GM12878 (cell line): Measurements from ENCODE around the gene SNRPB2. TPM values are rescaled to one million over a fixed set of nuclear protein-coding genes. Genes with fewer than 3 reads are reported as not detected.

Experiments used
- ATAC-seq: fragments of 200-7000 bp; cut with Tn5 transposase; 3 replicates; pipeline ENCODE4 v1.9.1; 2020; ENCODE audit warnings: mild to moderate bottlenecking, moderate library complexity
- BruUV-seq: library from RNA; stranded (reverse); fragments of 400-500 nt; replicated peaks from 2 replicates; lab custom pipeline; 2021; lab: Mats Ljungman, UMichigan
- CTCF ChIA-PET: fragments of 300-600 bp; sonication (Branson Sonifier 250); formaldehyde crosslinking; extraction: SDS; loops from one replicate; lab custom pipeline; 2021; ENCODE audit warnings: inconsistent platforms; lab: Yijun Ruan, JAX
- POLR2A ChIA-PET: fragments of 350-600 bp; formaldehyde crosslinking; extraction: SDS; loops from one replicate; lab custom pipeline; 2021; ENCODE audit warnings: inconsistent platforms; lab: Charles Lee
- RAD21 ChIA-PET: fragments of 300-600 bp; sonication (Branson Sonifier 250); formaldehyde crosslinking; loops from one replicate; lab custom pipeline; 2023; ENCODE audit warnings: antibody characterized with exemption; ENCODE audit not compliant: unreplicated experiment; lab: Charles Lee
- SMC1A ChIA-PET: fragments of 300-600 bp; sonication (Branson Sonifier 250); formaldehyde crosslinking; loops from one replicate; lab custom pipeline; 2023; ENCODE audit not compliant: unreplicated experiment, uncharacterized antibody; lab: Charles Lee
- DNase-seq: peaks from one replicate; pipeline ENCODE4 v3.0.0-alpha.2; 2011; ENCODE audit warnings: low read depth, low spot score
- FAIRE-seq: peaks from 3 replicates; lab custom pipeline; 2011; peaks lifted over from hg19 to GRCh38; lab: Jason Lieb, UNC
- H2AFZ ChIP-seq: 2 replicates; pipeline ENCODE4 v1.6.0; 2011; ENCODE audit warnings: low read depth, low read length, control low read depth; ENCODE audit not compliant: control insufficient read depth
- H3K27ac ChIP-seq: 2 replicates; pipeline ENCODE4 v1.5.1; 2011; ENCODE audit warnings: control low read depth; ENCODE audit not compliant: control insufficient read depth, insufficient read depth
- H3K27me3 ChIP-seq, 2 experiments: replicated peaks in 1 of 2; 2 replicates each; pipeline versions ENCODE4 v1.6.0 to v1.6.1; 2011; ENCODE audit warnings: low read length in 1 of 2; ENCODE audit not compliant: control insufficient read depth in 2 of 2, insufficient read depth in 2 of 2
- H3K36me3 ChIP-seq, 2 experiments: 2 replicates each; pipeline ENCODE4 v1.5.1; 2011; ENCODE audit warnings: low read length in 1 of 2; ENCODE audit not compliant: control insufficient read depth in 2 of 2, insufficient read depth in 2 of 2
- H3K4me1 ChIP-seq: 2 replicates; pipeline ENCODE4 v1.6.1; 2011; ENCODE audit warnings: mild to moderate bottlenecking, low read length, moderate library complexity, mixed read lengths; ENCODE audit not compliant: control insufficient read depth, insufficient read depth
- H3K4me2 ChIP-seq: 2 replicates; pipeline ENCODE4 v1.6.0; 2011; ENCODE audit warnings: control low read depth; ENCODE audit not compliant: control insufficient read depth, insufficient read depth
- H3K4me3 ChIP-seq: fragments of 200-600 bp; sonication (generic); 2 replicates; pipeline ENCODE4 v1.5.1; 2016
- H3K79me2 ChIP-seq: 2 replicates; pipeline ENCODE4 v1.6.0; 2011; ENCODE audit warnings: low read length; ENCODE audit not compliant: control insufficient read depth, insufficient read depth
- H3K9ac ChIP-seq: 2 replicates; pipeline ENCODE4 v1.8.0; 2011; ENCODE audit warnings: low read length, control low read depth, mixed read lengths; ENCODE audit not compliant: control insufficient read depth, insufficient read depth
- H3K9me3 ChIP-seq: replicated peaks from 3 replicates; pipeline ENCODE4 v1.5.1; 2011; ENCODE audit warnings: mild to moderate bottlenecking, low read length; ENCODE audit not compliant: control insufficient read depth, insufficient read depth
- H4K20me1 ChIP-seq: 2 replicates; pipeline ENCODE4 v1.6.0; 2011; ENCODE audit not compliant: control insufficient read depth, insufficient read depth
- FOXM1 ChIP-seq: IDR thresholded peaks from 2 replicates; pipeline ENCODE4 v1.6.1; 2012; ENCODE audit warnings: low read depth, mild to moderate bottlenecking, inconsistent platforms, low read length, moderate library complexity
- IKZF1 ChIP-seq: fragments of 450-650 bp; conservative IDR thresholded peaks from 2 replicates; pipeline ENCODE4 v1.6.1; 2017; ENCODE audit warnings: antibody characterized with exemption, mild to moderate bottlenecking
- KAT2A ChIP-seq: conservative IDR thresholded peaks from 2 replicates; pipeline ENCODE4 v1.6.1; 2011; ENCODE audit warnings: low read depth, low read length; ENCODE audit not compliant: control insufficient read depth
- MEF2A ChIP-seq: IDR thresholded peaks from 2 replicates; pipeline ENCODE4 v1.6.1; 2011; ENCODE audit warnings: low read depth, mild to moderate bottlenecking, low read length, moderate library complexity; ENCODE audit not compliant: insufficient read depth
- NR2C2 ChIP-seq: IDR thresholded peaks from 2 replicates; pipeline ENCODE4 v1.6.1; 2011; ENCODE audit warnings: borderline replicate concordance, low read depth; ENCODE audit not compliant: control insufficient read depth, insufficient read length
- SP1 ChIP-seq: IDR thresholded peaks from one replicate; pipeline ENCODE4 v1.6.1; 2011; ENCODE audit warnings: low read depth, low read length
- TCF7 ChIP-seq: IDR thresholded peaks from 2 replicates; pipeline ENCODE4 v1.6.1; 2014; ENCODE audit warnings: antibody characterized with exemption, borderline replicate concordance
- WGBS: methylation state at CpG from one replicate; pipeline ENCODE4 v1.1.6; 2016; ENCODE audit warnings: low lambda C conversion rate; ENCODE audit not compliant: insufficient replicate concordance, insufficient coverage; ENCODE audit errors: missing lambda C conversion rate; 5-methylcytosine and 5-hydroxymethylcytosine counted together
- in situ Hi-C: fragments of 300-500 bp; cut with MboI; formaldehyde crosslinking; loops from 9 replicates; pipeline ENCODE4 v1.14.3; 2018; ENCODE audit warnings: mixed read lengths
- intact Hi-C: fragments of 100-400 bp; cut with micrococcal nuclease; formaldehyde crosslinking; loops from one replicate; pipeline ENCODE4 v1.14.2; 2022; ENCODE audit not compliant: unreplicated experiment
- polyA plus RNA-seq, 11 experiments: library from polyadenylated mRNA; depleted of rRNA in 4 of 11; unstranded in 6 of 11; stranded (reverse) in 5 of 11; fragments of >200 nt; fragmentation: Nextera tagmentation in 4 of 11; fragmentation: Illumina TruSeq in 1 of 11; extraction: Ambion mirVana in 4 of 11; extraction: Trizol in 1 of 11; gene quantifications; 1 replicate in 1 of 11; 2 replicates in 10 of 11; pipeline versions ENCODE4 v1.2.1 to v1.2.3, GENCODE V29; 2011 to 2016; ENCODE audit warnings: inconsistent platforms in 2 of 11, missing spikeins in 2 of 11, low read depth in 1 of 11
- total RNA-seq, 4 experiments: library from RNA; depleted of rRNA in 3 of 4; stranded (reverse); fragments of >200 nt in 3 of 4; fragmentation: Illumina TruSeq in 1 of 4; extraction: Trizol in 1 of 4; gene quantifications; 2 replicates each; pipeline versions ENCODE4 v1.2.1 to v1.2.3, GENCODE V29; 2013 to 2021
- TF ChIP-seq, protein P1 (sequence below): IDR thresholded peaks from 2 replicates; pipeline ENCODE4 v1.6.1; 2011; ENCODE audit warnings: borderline replicate concordance, low read depth, mild to moderate bottlenecking, moderate library complexity, low read length; ENCODE audit not compliant: insufficient read depth, poor library complexity, severe bottlenecking
- TF ChIP-seq, protein P2 (sequence below): fragments of 450-650 bp; IDR thresholded peaks from 2 replicates; pipeline ENCODE4 v1.6.1; 2016; ENCODE audit warnings: mild to moderate bottlenecking

Gene SNRPB2
- total and polyA plus RNA-seq, 10 of the 15 experiments (the other 5 are each of a cell fraction or from before 2014, with no cell fraction given) = 63.5 to 245 (median 136) TPM

GRCh38 chr20:16775961-16776360 lies 46.1 kb downstream of the SNRPB2 start:
- Histone ChIP-seq H3K27me3 (no peaks in the 10 kb centered on the region), H3K9ac (no peak overlapping the region), H4K20me1 (no peaks in the 10 kb centered on the region), H3K36me3 (no peaks in the 10 kb centered on the region), H3K27ac (no peak overlapping the region), H3K79me2 (no peaks in the 10 kb centered on the region), H2AFZ (no peak overlapping the region), H3K4me2 (no peak overlapping the region), H3K9me3 (no peaks in the 10 kb centered on the region), H3K4me3 (no peak overlapping the region), H3K4me1 (no peaks in the 10 kb centered on the region)
- BruUV-seq = no TSS peak
- 0% methylated on average over 1 of the region's 1 CpG for WGBS
- SMC1A ChIA-PET = interaction anchor here (0.8 kb wide), 1 partner anchor 15 kb away, joined by 4 read pairs; no protein-coding TSS in a partner anchor
- RAD21 ChIA-PET = no interaction called here
- POLR2A ChIA-PET = no interaction called here
- in situ Hi-C loops (no loop called here), intact Hi-C loops (no loop called here)
- FAIRE-seq (no peak), ATAC-seq (no peak), DNase-seq (no peak)
- TF ChIP-seq TCF7 (no peak), IKZF1 (no peak), SP1 (no peak), MEF2A (no peak), KAT2A (no peak)
- TF ChIP-seq, protein P1, sequence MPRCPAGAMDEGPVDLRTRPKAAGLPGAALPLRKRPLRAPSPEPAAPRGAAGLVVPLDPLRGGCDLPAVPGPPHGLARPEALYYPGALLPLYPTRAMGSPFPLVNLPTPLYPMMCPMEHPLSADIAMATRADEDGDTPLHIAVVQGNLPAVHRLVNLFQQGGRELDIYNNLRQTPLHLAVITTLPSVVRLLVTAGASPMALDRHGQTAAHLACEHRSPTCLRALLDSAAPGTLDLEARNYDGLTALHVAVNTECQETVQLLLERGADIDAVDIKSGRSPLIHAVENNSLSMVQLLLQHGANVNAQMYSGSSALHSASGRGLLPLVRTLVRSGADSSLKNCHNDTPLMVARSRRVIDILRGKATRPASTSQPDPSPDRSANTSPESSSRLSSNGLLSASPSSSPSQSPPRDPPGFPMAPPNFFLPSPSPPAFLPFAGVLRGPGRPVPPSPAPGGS = no peak
- CTCF ChIA-PET = interaction anchor here (1.5 kb wide), 1 partner anchor 28 kb away, joined by 4 read pairs; no protein-coding TSS in a partner anchor

GRCh38 chr20:16777126-16777525 lies 47.3 kb downstream of the SNRPB2 start:
- Histone ChIP-seq H3K79me2 (no peaks in the 10 kb centered on the region), H3K9ac (no peak overlapping the region), H3K4me1 (no peaks in the 10 kb centered on the region), H3K4me3 (no peak overlapping the region), H4K20me1 (no peaks in the 10 kb centered on the region), H3K4me2 (no peak overlapping the region), H2AFZ (no peak overlapping the region), H3K27ac (no peak overlapping the region), H3K36me3 (no peaks in the 10 kb centered on the region), H3K27me3 (no peaks in the 10 kb centered on the region), H3K9me3 (no peaks in the 10 kb centered on the region)
- FAIRE-seq = no peak
- ATAC-seq = no peak
- CTCF ChIA-PET = no interaction called here
- SMC1A ChIA-PET = no interaction called here
- in situ Hi-C loops = no loop called here
- intact Hi-C loops = no loop called here
- DNase-seq = no peak
- RAD21 ChIA-PET = no interaction called here
- POLR2A ChIA-PET = no interaction called here
- BruUV-seq = no TSS peak
- WGBS = 44% methylated on average over 1 of the region's 1 CpG
- TF ChIP-seq NR2C2 (no peak), FOXM1 (no peak)
- TF ChIP-seq, protein P2, sequence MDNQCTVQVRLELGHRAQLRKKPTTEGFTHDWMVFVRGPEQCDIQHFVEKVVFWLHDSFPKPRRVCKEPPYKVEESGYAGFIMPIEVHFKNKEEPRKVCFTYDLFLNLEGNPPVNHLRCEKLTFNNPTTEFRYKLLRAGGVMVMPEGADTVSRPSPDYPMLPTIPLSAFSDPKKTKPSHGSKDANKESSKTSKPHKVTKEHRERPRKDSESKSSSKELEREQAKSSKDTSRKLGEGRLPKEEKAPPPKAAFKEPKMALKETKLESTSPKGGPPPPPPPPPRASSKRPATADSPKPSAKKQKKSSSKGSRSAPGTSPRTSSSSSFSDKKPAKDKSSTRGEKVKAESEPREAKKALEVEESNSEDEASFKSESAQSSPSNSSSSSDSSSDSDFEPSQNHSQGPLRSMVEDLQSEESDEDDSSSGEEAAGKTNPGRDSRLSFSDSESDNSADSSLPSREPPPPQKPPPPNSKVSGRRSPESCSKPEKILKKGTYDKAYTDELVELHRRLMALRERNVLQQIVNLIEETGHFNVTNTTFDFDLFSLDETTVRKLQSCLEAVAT = no peak
